GM18505 (cell line): ENCODE results near the gene WDFY4.

Source experiments
- ATAC-seq: cut with Tn5 transposase; IDR thresholded peaks from one replicate; pipeline ENCODE4 v1.9.1; 2021; ENCODE audit not compliant: unreplicated experiment
- POLR2A ChIP-seq: IDR thresholded peaks from 4 replicates; pipeline ENCODE4 v1.6.1; 2011; ENCODE audit warnings: borderline replicate concordance; ENCODE audit not compliant: insufficient read depth, insufficient read length; ENCODE audit errors: extremely low read depth

WDFY4 gene

DNA sequence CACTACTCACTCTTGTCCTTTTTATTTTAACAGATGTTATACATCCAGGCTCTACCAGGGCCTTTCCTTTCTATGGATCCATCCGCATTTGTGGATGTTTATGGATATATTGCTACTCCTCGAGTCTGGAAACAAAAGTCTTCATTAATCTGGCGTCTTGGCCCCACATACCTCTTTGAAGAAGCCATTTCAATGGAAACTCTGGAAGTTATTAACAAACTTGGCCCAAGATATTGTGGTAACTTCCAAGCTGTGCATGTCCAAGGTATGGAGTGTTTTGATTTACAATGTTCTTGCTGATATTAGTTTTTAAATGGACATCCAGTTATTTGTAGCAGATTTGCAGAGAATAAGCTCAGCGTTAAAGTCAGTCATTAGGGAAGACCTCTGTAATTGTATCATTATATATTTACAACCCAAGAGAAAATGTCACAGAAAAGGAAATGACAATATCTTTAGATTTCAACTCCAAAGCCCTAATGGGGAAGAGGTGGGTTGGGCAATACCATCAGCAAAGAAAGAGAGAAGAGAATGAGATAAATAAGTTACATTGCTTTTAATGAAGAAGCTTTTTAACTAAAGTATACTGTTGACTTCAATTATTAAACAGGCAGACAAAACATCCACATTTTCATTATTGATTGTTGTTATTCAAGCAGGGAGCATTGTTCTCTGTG is 102.1 kb downstream of the WDFY4 start:
- no peak for ATAC-seq
- TF ChIP-seq POLR2A = no peak

DNA sequence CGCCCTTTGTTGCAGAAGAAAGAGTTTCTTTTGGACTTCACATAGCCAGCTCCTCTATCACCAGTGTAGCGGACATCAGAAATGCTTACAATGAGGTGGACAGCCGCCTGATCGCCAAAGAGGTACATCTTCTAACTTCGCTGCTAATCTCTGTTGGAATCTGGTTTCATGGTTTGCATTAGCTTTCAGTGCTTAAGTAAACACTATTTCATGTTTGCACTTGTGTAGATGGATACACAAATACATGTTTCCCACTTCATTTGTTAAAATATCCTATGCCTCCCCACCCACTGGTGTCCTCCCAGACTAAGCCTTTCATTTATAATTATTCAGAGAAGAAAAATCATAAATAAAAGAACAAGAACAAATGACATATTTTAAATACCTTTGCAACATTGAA is 103.9 kb downstream of the WDFY4 start:
- no peak for ATAC-seq
- TF ChIP-seq POLR2A = no peak

DNA sequence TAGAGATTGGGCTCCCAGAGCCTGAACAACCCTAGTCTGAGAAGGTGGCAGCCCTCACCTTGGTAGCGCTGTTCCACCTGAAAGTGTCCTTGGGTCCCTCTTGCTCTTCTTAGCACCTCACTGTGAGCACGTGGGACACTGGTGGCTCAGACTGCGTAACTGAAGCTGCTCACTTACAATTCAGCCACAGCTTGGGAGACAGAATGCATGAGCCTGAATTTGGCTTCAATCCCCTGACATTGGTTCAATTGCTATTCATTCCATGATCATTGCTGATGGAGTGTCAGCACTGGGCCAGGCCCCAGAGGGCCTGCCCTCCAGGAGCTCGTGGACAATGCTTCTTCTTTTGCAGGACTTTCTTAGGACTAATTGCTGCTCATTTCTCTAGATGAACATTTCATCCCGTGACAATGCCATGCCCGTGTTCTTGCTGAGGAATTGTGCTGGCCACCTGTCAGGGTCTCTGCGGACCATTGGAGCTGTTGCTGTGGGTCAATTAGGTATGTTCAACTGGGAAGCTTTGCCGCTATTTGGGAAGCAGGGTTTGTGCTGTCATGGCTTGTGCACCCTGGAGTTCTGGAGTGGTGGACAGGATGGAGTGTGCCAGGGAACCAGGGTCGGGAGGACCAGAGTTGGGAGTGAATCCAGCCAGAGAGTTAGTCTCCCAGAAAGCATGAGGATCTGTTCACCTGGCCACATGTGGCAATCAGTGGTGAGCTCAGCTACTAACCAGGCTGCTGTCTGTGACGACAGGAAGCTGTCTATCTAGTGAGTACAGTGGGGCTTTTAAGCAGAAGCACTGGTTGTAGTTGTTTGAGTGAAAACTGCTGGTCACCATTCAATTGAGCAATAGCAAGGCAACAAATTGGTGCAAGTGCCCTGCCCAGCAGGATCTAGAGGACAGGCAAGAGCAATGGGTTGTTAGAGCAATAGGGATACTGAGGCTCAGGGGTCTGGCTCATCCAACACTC is 105.1 kb downstream of the WDFY4 start:
- ATAC-seq = no peak
- TF ChIP-seq POLR2A = no peak

DNA sequence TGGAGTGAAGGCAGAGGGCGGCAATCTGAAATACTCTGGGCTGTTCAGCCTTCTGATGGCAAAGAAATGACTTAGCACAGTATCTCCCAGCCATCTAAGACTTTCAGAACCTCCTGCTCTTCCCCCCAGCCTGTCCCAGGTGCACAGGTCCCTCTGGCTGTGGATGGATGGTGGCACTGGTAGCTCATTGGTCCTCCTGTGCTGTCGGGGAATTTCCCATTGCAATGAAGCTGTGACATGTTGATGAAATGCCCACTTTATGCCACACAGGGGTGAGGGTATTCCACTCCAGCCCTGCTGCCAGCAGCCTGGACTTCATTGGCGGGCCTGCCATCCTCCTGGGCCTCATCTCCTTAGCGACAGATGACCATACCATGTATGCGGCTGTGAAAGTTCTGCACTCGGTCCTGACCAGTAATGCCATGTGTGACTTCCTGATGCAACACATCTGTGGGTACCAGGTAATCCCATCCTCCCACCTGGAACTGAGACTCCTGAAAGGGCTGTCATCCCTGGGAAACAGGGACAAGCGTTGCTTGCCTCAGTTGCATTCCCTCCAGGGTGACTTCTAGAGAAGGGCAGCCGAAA is 105.9 kb downstream of the WDFY4 start:
- ATAC-seq = no peak
- TF ChIP-seq POLR2A = no peak

DNA sequence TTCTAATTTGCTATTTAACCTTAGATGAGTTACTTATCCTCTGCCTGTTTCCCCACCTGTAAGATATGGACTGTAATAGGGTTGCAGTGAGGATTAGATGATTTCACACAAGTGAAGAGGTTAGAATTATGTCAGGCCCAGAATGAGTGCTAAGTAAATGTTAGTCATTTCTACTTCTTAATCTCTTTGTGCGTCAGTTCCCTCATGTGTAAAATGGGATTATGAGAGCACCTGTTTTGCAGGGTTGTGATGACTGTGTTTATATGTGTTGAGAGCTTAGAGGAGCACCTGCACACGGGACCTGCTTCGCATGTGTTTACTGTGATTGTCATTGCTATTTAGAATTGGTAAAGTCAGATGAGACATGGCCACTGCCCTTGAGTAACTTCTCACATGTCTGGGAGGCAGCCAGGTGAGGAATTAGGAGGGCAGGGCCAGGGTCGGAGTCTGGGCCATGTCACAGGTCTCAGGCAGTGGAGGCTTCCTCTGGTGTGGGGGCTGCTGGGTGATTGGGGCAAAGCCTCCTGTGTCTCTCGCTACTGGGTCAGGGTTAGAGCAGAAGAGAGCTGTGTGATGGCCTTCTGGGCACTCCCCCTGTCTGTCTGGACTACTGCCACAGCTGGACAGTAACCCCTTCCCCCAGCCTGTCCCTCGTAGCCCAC is 106.7 kb downstream of the WDFY4 start:
- no peak for ATAC-seq
- TF ChIP-seq POLR2A = no peak

DNA sequence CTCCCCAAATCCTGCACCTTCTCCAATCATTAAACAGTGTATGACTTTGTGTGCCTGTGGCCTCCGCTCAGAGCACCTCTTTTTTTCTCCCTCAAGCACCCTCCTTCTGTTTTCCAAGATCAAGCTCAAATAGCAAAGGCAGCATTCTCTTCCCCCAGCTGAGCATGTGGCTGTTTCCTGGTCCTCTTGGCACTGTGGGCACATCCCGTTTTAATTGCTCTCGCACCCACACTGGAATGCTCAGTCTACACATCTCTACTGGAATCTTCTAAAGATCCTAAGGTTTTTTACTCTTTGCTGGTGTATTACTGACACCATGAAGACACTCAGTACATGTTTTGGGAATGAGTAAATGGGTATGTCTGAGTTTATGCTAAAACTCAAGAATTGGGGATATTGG is 107.4 kb downstream of the WDFY4 start:
- no peak for ATAC-seq

DNA sequence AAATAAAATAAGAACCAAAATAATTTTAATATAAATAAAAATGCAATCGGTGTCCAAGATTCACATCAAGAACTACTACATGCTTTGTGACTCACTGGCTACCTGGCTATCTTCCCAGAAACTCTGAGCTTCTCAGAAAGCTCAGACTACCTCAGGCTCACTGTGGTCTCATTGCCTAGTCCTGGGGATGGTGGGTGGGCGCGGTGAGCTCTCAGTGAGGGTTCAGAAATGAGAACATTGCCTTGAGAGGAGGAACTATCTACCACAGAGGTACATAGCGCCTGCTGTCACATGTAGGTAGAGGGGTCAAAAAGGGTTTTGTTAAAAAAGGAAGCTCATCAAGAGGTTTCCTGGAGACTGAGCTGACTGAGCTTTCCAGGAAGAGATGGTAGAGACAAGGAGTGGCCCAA is 108.0 kb downstream of the WDFY4 start:
- ATAC-seq = no peak
- no peak for TF ChIP-seq POLR2A

More for the DNA sequence above, 107.4 kb downstream of the WDFY4 start:
- no peak for TF ChIP-seq POLR2A

DNA sequence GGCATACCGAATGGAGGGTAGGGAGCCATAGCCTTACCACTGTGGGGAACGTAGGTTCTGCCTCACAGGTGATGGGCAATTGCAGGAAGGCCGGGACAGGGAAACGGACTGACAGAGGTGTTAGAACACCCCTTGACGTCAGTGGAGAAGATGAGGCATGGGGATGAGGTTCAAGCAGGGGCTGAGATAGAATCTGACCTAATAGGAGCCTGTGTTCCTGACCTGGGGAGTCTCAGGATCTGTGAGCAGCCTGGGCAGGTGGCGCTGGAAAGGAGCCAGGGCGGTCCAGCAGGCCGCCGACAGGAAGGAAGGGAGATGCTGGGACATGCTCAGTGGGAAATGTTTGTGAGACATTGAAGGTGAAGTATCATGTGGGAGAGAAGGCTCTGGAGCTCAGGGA is 109.4 kb downstream of the WDFY4 start:
- no peak for ATAC-seq
- no peak for TF ChIP-seq POLR2A

DNA sequence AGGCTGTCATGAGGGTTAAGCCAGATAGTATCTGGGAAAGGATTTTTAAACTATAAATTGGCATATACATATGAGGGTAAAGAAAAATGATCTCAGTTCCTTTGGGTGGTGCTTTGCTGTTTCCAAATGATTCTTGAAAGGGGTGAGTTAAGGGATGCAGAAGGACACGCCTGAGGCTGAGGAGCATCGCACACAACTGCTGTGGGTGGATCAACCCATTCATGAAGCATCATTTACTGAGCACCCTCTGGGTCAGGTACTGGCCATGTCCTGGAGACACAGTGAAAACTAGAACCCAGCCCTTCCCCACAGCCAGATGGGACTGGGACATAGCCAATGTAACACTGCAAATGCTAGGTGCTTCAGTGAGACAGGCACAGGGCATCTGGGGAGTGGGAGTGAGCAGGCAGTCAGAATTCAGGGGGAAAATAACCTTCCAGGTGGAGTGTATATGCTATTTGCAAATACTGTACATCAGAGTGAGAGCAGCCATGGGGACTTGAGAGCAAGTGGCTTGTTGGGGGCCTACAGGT is 112.1 kb downstream of the WDFY4 start:
- no peak for TF ChIP-seq POLR2A

DNA sequence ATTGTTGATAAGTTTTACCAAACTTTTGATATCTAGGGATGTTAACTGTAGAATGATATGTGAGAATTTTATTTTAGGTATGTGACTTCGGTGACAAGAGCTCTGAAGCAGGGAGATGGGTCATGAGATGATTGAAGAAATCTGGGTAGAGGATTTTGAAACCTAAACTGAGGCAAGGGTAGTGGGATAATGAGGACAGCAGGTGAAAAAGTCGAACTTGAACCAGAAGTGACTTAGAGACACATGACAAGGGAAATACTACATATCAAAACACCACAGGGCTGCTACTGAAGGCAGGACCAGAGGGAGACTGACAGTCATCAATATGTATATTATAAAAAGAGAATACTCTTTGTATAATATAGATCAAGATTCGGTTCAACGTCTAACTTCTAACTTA is 113.2 kb downstream of the WDFY4 start:
- no peak for ATAC-seq
- TF ChIP-seq POLR2A = no peak

More for the DNA sequence above, 112.1 kb downstream of the WDFY4 start:
- no peak for ATAC-seq

DNA sequence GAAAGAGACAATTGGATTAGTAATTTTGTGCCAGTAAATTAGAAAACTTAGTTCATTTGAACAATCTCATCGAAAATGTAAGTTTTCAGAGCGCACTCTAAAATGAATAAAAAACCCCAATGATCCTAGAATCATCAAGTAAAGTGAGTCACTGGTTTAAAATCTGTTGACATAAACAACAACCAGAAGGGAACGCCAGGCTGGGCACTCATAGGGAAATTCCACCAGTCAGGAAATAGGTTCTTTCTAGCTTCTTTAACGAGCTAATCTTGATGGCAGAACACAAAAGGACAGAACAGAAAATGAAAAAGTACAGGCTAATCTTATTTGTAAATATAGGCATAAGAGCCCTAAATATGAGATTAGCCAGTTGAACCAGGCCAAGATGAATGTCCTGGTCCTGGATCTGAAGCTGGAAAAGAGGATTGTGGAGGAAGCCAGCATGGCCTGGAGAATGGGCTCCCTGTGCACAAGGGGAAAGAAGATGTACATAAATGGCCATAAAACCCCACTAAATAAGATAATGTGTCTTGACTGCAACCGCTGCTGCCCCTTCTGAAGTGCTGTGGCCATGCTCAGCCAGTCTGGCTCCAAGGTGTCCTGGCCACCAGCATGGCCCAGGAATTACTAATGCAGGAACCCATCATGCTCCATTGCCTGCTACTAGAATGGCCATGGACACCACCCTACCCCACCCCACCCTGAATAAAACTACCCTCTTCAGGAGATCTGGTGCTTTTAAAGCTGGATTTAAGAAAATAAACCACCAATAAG is 114.0 kb downstream of the WDFY4 start:
- no peak for ATAC-seq
- no peak for TF ChIP-seq POLR2A

DNA sequence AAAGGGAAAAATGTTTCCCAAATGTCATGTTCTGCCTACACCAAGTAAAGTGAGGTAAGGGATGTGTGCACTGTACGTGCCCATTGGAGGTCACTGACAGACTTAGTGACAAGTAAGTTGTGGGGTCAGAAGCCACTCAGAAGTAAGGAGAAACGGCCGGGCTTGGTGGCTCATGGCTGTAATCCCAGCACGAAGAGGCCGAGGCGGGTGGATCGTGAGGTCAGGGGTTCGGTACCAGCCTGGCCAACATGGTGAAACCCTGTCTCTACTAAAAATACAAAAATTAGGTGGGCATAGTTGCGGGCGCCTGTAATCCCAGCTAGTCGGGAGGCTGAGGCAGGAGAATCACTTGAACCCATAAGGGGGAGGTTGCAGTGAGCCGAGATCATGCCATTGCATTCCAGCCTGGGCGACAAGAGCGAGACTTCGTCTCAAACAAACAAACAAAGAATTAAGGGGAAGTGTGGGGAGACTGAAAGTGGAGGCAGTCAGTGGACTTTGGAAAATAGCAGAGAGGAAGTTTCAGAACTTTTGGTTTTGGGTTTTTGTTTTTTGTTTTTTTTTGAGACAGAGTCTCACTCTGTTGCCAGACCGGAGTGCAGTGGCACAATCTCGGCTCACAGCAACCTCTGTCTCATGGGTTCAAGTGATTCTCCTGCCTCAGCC is 114.8 kb downstream of the WDFY4 start:
- no peak for ATAC-seq
- no peak for TF ChIP-seq POLR2A

DNA sequence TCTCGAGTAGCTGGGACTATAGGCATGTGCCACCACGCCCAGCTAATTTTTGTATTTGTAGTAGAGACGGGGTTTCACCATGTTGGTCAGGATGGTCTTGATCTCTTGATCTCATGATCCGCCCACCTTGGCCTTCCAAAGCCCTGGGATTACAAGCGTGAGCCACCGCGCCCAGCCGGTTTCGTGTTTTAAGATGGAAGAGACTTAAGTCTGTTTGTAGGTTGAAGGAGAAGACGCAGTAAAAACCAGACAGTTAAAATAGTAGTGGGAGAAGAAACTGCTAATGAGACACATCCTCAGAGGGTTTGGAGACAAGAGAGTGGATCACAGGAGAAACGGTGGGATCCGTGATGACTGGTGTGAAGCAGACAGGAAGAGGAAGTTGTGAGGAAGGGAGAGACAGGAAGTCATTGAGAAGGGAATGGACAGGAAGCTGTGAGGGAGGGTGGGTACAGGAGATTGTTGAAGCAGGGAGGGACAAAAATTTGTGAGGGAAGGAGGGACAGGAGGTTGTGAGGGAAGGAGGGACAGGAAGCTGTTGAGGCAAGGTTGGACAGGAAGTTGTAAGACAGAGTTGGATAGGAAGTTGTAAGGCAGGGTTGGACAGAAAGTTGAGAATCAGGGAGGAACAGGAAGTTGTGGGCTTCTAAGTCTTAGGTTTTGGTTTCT is 115.5 kb downstream of the WDFY4 start:
- TF ChIP-seq POLR2A = no peak
- no peak for ATAC-seq
